GM19035 (cell line): Measurements from ENCODE around the gene SH3BP5L.
A peak's percentile ranks its signal among the peaks of the same experiment; 100 is the strongest.
"Not testable (repeated sequence)": the region's sequence is repeated elsewhere in the genome, so short reads cannot be mapped to it uniquely, and the experiment has no call there.

Experiments
- ATAC-seq: cut with Tn5 transposase; IDR thresholded peaks from one replicate; pipeline ENCODE4 v1.9.1; 2021; ENCODE audit not compliant: unreplicated experiment

Gene SH3BP5L

GRCh38 chr1:248830718-248831017 lies 5.0 kb upstream of the SH3BP5L start:
- not testable (repeated sequence) for ATAC-seq

DNA sequence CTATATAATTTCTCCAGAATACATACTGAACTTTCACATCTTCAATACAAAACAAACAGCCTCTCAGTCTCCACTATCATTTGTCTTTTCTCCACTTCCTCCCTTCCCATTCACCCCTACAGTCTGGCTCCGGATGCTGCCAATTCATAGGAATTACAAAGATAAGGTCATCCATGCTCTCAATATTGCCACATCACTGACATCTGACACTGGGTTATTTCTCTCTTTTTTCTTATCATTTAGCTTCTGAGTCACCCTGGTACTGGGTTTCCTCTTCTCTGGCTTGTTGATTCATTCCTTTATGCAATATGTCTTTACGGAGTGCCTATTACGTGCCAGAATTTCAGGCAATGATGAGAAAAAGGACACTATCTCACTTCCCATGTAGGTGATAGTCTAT lies 3.1 kb upstream of the SH3BP5L start:
- ATAC-seq: no peak

- peak; percentile 0 for ATAC-seq
These were observed 174 bp downstream of the SH3BP5L start for GRCh38 chr1:248825573-248825908.

GRCh38 chr1:248825136-248825535 lies 579 bp downstream of the SH3BP5L start:
- ATAC-seq: no peak

DNA sequence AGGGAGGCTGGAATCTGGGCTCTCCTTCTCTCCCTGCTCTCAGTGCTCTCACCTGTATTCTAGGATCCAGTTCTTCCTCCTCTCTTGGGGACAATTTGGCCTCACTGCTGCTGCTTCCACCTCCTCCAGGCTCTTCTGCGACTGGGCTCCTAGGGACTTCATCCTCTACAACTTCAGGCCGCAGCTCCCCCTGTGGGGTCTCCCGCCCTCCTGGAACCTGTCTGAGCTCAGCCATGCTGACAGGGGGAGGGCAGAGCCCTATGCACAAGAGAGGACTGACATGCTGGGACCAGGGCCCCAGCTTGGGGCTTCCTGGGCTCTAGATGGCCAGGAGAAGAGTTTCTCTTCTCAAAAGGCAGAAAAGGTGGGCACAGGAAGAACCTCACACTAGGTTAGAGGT lies 1.0 kb downstream of the SH3BP5L start:
- ATAC-seq: no peak

GRCh38 chr1:248824301-248824700 lies 1.4 kb downstream of the SH3BP5L start:
- no peak for ATAC-seq

GRCh38 chr1:248823517-248824001 lies 2.2 kb downstream of the SH3BP5L start:
- no peak for ATAC-seq

DNA sequence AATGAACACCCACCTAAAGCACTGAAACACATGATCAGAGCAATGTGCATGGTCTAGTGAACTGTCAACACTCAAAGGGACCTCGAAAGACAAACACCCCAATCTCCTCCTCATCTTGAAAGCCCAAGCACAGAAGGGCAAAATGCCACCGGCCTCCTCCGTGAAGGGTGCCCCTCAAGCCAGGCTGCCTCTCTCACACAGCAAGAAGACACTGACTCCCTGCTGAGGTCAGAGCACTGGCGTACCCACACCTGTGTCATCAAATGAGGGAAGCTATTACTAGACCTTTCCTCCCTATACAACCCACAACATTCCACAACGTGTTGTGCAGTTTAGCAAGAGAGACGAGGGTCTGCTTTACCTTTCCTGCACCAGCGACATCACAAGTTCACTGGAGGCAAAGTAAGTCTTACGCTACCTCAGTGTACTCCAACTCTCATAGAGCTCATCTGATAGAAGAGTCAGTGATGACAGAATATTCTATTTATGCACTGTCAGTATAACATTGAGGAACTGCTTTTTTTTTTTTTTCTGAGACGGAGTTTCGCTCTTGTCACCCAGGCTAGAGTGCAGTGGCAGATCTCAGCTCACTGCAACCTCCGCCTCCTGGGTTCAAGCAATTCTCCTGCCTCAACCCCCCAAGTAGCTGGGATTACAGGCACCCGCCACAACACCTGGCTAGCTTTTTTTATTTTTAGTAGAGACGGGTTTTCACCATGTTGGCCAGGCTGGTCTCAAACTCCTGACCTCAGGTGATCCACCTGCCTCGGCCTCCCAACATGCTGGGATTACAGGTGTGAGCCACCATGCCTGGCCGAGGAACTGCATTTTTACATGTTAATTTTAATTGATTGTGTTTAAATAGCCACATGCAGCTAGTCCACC lies 3.3 kb downstream of the SH3BP5L start:
- ATAC-seq: no peak

DNA sequence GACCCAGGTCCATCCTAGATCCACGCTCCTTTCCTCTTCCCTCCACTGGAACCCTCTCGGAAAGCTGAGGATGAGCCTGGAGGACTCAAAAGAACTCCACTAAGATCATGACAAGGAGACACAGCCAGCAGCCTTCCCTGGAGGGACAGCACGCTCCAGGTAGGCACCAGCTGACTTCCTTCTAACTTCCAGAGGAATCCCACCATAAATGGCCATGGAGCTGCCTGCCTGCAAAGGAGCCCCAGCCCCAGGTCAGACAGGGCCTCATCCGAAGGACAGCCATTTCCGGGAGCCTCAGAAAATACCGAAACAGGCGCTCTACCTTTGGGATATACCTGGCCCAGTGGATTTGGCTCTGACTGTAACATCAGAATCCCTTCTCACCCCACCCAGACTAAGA lies 4.1 kb downstream of the SH3BP5L start:
- ATAC-seq: no peak

- ATAC-seq: no peak
These were observed 4.6 kb downstream of the SH3BP5L start for GRCh38 chr1:248821101-248821500.

- ATAC-seq: no peak
These were observed 5.6 kb downstream of the SH3BP5L start for GRCh38 chr1:248820041-248820585.

- no peak for ATAC-seq
These were observed 7.0 kb downstream of the SH3BP5L start for GRCh38 chr1:248818505-248819374.

DNA sequence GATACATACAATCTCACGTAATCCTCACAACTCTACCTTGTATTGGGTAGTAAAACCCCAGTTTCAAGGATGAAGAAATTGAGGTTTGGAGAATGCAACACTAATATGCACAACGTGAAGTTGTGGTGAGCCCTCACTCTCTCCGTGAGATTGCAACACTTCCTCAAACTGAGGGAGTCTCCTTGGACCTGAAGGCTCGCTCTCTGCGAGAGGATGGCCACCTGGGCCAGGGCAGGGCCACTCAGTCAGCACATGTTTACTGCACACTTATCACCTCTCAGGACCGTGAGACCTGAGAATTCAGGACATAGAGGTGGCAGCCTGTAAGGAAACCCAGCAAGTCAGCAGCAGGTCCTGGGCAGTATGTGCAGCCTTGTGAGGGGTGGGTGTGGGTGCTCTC lies 8.7 kb downstream of the SH3BP5L start:
- no peak for ATAC-seq

DNA sequence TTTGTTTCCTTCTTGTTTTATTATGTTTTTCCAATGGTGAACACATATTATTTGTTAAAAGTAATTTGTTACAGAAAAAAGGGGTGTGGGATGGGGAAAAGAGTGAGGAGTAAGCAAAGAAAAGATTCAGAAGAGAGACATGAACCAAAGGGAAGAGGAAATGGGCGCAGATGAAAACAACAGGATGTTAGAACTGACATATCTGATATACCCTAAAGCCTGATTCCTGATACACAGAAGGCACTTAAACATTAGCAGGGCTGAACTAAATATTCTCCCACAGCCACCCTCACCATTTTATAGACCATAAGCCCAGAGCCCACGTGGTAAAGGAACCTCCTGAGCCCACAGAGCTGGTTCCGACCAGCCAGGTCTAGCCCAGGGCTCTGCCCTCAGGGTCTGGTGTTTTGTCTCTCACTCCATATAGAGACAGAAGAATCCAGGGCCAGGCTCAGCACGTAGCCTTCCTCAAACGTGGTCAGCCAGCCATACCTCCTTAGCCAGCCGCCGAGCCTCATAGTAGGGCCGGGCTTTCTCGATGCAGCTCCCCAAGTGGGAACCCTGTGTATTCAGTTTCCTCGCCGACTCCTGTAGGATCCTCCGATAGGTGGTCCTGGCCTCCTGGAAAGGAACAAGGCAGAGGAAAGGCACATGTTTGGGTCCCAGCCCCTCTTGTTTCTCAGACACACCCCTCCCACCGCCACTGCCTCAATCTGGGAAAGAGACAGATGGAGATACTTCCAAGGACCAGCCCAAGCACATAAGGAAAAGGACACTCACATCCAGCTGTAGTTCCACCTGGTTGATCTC lies 9.5 kb downstream of the SH3BP5L start:
- no peak for ATAC-seq

DNA sequence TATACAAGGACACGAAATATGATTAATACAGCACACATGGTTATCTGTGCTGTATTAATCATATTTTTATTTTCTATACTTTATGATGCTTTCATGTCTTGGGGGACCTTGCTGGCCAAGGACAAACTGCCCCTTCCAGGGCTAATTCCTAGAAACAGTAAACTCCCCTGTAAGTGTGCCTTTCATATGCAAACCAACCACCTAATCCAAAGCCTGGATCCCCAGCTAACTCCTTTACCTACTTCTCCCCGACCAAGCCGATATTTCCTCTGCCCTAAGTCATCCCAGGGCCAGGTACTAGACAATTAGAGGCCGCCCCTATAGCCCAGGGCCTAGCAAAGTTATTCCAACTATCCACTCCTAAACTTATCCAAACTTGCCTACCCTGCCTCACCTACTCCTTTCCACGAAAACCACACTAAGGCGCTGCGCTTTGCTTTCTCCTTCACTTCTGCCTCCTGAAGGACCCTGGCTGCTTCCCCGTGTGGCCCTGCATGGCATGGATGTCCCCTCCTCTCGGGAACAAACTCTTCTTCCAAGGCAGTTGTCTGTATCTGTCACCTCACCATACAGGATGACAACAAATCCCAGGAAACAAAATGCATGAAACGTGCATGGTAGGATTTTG lies 10.2 kb downstream of the SH3BP5L start:
- no peak for ATAC-seq

DNA sequence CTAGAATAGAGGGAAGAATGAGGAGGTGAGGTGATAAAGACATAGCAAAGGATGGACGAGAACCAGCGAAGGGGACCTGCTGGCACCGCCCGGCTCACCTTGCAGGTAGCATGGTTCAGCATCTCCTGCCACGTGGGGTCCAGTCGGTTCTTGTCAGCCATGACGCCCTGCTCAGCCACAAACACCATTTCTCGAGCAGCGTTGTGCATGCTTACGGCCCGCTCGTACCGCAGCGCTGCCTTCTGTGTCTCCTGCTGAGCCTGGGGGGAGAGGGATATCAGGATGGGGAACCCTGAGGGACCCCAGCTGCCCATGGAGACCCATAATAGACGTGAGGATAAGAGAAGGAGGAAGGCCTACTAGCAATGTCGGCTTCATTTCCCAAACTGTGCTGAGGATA lies 11.4 kb downstream of the SH3BP5L start:
- no peak for ATAC-seq

DNA sequence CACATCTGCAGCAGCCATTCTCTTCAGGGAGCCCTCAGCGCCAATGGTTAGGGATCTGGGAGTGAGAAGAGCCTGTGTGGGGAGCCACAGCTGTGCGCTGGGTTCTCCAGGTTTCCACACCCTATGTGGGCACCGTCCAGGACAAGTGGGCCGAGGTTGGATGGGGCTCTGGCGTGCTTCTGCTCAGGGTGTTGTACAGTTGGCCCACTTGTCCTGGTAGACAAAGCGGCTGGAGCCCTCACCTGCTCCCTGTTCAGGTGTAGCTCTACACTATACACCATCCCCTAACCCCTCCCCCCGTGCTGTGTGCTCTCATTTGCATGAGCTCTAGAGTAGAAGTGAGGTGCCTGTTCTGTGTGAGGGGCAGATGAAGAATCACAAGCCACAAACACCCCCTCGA lies 12.2 kb downstream of the SH3BP5L start:
- no peak for ATAC-seq

DNA sequence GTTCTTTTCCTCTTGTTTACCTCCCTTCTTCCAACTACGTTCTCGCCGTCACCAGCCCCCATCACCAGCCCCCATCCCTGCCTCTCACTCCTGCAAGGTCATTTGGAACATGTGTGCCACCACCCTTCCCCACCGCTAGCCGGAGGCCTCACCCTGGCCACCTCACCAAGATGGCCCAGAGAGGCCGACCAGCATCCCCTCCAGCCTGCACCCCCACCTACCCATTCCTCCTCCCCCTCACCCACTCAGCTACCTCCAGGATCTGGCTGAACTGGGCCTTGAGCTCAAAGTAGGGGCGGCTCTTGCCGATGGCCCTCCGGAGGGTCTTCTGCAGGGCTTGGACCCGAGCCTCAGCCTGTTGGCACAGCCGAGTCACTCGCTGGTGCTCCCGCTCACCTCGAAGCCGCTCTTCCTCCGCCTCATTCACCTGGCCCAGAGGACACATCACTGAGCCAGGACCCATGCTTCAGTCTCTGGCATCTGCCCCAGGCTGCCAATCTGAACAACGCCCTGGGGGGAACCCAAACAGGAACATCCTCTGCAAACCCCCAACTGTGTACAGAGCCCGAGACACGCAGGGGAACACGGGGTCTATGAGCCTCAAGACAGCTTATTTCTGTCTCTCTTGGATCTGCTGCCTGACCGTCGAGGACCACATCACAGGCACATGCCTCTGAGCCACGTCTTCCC lies 12.8 kb downstream of the SH3BP5L start:
- no peak for ATAC-seq

DNA sequence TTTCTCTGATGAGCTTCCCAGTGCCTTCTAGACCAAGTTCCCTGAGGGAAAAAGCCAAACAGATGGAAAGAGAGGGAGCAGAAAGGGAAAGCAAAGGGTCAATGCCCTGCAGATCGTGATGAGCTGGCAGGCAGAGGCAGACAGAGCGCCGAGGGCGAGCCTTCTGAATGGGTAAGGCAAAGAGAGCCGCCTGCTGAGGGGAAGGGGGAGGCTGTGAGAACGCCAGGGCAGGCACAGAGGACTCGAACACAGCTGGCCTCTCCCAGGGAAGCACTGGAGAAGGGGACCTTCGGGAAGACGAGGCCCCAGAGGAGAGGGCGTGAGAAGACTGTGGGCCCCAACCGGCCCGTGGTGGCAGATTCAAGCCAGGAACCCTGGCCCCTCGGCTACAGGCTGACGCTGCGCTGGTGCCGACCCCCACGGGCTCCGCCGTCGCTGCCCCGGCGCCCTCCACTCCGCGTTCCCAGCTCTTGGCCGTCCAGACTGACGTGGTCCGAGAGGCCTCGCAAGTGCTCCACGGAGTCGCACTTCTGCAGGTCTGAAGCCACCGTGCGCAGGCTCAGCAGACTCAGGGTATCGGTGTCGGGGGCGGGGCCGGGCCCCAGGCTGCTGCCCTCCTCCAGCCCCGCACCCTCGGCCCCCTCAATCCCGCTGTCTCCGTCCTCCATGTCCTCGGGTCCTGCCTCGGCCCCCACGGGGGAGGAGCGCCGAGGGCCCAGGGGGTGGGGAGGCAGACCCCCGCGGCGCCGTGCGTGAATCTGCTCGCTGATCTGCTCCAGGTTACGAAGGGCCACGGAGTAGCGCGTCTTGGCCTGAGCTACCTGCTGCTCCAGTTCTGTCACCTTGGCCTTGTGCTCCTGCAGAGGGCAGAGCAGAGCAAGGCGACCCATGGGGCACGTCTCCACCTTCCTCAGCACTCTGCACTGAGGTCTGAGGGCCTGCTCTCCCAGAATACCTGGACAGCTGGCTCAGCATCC lies 13.9 kb downstream of the SH3BP5L start:
- ATAC-seq: no peak
